Kasumi-1 (cell line): Measurements from ENCODE around the gene MICAL2.
A peak's percentile ranks its signal among the peaks of the same experiment; 100 is the strongest.
"Not testable (repeated sequence)": the region's sequence is repeated elsewhere in the genome, so short reads cannot be mapped to it uniquely, and the experiment has no call there.

Experiments used
- DNase-seq, 2 experiments: peaks; one replicate each; lab custom pipeline; 2025; lab: John Stamatoyannopoulos, UW

Gene MICAL2

DNA sequence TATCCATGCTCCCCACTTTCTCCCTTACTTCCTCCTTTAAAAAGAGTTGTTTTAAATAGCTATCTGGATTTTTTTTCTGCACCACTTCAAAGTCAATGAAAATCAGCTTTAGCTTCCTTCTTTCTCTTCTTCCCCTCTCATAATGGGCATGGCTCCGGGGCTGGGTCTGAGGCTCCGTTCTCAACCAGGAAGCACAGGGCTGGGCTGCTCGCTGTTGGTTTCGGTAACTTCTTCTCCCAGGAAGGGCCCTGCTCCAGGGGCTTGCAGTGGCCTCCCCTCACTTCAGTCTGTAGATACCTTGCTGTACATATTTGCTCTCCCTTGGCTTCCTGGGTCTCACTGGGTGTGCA, 23.8 kb downstream of the MICAL2 start:
- DNase-seq, result peak; percentile 75 to 77

DNA sequence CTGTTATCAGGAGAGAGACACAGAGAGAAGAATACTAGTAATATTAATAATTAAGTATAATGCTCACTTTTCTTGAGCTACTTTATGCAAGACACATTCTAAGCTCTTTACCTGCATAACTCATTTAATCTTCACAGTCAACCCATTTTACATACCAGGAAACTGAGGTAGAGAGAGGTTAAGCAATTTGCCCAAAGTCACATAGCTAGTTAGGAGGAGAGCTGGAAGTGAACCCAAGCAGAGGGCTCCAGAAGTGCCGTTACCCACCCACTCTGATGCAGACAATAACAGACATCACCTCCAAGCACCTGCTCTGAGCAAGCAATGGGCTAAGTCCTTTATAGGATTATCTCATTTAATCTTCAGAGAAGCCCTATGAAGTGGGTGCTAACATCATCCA, 24.8 kb downstream of the MICAL2 start:
- no peak for DNase-seq

DNA sequence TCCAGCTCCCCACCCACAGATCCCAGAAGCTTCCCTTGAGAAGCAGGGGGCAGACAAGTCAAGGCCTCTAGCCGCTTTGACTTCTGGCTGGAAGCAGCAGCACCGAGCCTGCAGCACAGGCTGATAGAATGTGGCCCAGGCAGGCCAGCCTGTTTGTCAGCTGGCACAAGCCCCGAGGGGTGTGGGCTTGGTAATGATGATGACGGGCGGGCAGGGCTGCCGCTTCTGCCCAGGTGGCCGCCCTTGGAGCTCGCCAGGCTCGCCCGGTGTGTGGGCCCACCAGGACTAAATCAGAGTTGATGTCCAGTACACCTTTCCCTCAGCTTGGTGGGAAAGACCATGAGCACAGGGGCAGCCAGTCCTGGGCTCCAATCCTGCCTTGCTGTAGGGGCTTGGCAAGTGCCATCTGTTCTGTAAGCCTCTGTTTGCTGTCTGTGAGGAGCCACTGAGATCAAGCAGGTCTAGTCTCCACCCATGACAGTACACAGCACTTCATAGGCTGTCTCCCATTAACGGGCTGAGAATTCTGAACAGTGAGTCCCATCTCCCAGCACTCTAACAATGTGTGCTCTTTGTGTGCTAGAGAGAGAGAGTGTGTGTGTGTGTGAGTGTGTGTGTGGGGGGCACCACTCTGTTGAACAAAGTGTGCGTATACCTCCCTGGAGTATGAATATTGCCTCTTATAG, 26.8 kb downstream of the MICAL2 start:
- no peak for DNase-seq

DNA sequence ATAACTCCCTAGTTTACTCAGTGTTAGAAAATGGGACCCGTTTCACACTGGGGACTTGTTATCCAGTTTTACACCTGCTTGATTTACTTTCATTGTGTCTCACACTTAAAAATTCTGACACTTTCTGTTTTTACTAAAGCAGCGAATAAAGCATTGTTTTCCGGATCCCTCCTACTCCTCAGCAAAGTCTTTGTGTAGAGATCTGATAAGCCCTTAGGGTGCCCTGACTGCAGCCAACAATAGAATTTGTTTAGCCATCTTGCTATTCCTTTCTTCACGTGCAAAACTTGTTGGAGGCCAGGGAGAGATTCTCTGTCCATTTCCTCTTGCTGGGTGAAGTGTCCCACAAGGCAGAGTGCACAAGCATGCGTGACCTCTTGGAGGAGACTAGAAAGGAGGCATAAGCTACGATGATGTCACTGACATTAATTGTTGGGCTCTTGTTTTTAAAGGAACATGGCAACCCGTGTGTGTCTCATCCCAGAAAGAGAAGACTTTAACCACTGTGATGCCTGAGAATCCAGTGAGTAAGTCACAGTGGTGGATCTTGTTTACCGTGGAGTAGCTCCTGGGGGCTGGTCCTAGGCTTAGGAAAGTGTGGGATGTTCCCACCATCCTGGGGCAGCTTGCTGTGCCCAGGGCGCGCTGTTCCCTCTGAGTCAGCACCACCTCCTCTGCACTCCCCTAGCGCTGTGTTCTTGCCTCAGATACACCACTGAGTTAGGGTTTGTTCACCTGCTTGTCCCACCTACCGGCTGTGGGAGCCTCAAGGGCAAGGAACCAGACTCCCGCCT, 27.7 kb downstream of the MICAL2 start:
- no peak for DNase-seq

DNA sequence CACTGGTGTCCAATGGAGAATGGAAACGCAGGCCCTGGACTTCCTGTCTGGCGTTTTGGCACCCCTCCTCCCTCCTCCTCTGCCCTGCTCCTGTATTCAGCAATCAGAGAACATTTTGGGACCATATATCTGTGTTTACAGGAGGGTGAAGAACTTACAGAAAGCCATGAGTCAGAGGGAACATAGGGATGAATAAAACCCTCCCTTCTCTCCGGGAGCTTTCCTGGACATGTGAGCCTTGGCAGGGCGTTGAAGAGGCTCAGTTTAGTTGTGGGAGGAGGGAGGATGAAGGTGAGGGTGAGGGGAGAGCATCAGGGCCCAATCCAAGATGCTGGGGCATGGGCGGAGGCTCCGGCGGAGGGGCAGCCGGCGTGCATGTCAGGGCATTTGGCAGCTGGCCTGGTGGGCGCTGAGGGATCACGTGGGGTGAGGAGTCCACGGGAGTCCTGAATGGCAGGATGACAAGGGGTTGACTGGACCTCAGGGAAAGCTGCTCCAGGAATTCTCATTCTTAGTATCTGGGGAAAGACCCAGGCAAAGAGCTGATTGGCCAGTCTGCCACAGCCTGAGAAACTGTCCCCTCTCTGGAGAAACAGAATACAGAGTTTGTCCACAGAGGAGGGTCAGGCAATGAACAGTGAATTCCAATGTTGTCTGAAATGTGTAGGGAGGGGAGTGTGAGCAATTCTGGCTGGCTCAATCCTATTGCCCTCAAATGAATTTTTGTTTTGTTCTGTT, 28.9 kb downstream of the MICAL2 start:
- DNase-seq, result no peak

DNA sequence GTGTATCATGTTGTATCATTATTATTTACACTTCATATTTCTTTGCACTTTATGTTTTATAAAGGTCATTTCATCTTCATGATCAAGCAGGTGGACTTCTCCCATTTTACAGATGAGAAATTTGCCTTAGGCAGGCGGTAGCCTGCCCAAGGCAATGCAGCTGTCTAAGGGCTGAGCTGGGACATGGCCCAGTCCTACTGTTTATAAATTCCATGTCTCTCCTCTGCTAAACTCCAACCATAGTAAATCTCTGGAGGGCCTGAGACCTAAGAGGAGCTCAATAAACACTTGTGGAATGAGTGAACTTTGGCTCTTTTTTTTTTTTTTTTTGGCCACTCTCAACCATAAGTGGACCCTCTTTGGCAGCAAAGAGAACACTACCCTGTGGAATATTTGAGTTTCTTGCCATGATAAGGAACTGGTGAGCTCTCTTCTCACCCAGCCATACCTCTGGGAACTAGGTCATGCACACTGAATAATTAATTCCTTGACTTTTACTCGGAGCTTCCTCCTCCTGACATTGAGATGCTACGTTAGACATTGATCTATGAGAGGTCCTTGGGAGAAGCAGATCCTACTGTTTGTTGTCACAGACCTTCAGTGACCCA, 29.9 kb downstream of the MICAL2 start:
- DNase-seq, result no peak

DNA sequence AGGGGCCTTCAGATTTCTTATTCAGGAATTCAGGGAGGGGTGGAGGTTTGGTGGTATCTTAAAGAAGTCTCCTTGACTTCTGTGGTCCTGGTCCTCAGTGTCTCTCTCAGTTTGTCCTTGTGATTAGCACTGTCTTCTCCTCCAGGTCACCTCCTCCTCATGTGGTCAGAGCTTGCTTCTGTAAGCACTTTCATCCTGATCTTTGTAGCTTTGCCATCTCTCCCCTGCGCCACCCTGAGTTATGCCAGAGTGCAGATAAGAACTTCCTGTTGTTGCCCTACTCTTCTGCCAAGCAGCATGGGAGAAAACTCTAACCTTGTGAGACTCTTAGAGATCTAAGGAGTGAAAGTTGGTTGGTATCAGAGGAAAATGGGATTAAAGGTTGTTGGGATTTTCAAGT, 30.9 kb downstream of the MICAL2 start:
- DNase-seq, result no peak

DNA sequence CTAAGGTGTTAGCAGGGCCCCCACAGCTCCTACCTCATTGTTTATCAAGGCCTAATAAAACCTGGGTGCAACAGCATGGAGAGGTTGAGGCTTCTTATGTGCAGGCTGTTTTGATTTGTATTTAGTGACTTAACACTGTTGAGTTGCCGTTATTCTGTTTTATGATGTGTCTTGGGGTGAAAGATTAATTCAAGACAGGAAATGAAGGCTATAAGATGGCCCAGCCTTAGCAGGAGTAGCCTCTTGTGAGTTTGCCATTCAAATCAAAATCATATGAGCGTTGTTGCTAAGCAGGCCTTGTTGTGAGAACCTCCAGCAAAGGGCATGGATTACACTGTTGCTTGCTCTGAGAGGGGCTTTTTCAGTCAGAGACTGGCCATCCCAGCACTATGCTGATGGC, 31.8 kb downstream of the MICAL2 start:
- DNase-seq, result no peak

DNA sequence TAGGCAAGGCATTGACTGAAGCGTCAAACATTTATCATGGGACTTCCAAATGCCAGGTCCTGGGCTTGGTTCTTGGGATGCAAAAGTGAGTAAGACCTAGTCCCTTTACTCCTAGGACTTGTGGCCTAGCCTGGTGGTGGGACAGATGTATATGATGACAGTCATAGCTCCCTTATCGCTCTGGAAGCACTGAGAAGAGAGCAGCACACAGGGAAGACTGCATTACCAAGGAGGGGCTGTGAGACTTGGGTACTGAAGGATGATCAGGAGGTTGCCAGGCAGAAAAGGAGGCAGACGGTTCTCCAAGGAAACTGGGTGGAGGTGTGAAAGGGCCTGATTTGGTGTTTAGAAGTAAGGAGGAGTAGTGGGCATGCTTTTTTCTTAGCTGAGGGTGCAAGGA, 32.5 kb downstream of the MICAL2 start:
- no peak for DNase-seq

DNA sequence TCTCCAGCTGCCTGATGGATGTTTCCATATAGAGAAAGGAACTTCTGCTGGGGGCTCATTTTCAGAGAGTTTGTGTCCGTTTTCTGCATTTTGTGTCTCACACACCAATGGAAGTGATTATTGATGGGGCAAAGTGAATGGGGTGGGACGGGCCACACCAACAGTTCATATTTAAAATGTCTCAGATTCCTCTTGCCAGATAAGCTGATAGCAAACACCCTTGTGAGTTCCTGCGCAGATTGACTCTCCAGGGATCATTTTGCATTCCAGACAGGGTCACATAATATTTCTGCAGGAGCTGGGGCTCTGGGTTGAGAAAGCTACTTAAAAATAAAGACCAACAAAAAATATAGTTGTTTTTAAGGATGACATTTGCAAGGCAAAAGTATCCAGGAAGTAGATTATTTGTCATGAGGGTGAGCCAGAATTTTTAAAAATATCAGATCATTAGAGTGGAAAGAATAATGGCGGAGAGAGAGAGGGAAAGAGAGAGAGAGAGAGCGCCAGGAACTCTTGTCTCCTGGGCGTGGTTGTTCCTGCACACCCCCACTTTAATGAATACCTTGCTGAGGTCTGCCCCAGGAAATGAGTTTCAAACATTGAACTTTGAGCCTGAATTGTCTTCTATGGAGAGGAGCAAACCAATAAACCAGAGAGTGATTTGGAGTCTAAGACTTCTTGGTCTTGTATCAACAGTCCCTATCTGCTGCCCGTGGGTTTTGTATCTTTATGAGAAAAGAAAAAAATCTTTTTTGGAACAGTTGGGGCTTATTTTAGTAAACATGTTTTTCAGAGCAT, 33.3 kb downstream of the MICAL2 start:
- no peak for DNase-seq

DNA sequence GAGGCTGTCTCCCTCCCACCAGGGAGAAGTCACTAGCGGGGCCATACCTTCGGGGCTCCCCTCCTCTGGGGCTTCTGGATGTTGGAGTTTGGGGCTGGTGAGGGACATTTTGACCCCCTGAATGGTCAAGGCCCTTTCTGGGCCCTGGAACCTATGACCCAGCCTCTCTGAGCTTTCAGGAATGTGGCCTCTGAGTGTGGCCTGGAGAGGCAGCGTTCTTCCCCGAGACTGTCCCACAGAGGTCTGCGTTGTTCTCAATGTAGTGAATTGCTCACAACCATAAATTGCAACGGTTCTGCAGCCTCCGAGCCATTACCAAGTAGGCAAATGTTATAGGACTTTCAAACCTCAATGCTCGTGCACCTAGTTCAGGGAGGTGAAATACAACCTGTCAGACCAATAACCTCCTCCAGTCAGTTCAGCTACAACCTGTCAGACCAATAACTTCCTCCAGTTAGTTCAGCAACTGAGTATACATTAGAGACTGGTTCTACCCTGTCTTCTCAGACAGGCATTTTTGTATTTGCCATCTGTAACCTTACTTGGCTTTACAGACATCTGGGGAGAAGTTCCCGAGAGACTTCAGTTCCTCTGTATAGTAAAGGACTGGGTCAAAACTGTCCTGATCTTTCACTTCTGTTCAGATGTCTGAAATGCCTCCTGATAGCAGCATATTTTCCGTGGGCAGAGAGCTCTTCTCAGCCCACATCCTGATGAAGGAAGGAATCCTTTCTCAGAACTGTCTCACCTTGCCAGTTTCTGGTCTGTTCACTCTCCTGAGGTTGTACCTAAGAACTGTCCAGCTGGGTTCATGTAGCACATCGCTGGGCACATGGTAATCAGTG, 34.2 kb downstream of the MICAL2 start:
- DNase-seq, result no peak

DNA sequence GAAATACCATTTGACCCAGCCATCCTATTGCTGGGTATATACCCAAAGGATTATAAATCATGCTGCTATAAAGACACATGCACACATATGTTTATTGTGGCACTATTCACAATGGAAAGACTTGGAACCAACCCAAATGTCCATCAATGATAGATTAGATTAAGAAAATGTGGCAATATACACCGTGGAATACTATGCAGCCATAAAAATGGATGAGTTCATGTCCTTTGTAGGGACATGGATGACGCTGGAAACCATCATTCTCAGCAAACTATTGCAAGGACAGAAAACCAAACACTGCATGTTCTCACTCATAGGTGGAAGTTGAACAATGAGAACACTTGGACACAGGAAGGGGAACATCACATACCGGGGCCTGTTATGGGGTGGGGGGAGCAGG, 36.3 kb downstream of the MICAL2 start:
- not testable (repeated sequence) for DNase-seq

DNA sequence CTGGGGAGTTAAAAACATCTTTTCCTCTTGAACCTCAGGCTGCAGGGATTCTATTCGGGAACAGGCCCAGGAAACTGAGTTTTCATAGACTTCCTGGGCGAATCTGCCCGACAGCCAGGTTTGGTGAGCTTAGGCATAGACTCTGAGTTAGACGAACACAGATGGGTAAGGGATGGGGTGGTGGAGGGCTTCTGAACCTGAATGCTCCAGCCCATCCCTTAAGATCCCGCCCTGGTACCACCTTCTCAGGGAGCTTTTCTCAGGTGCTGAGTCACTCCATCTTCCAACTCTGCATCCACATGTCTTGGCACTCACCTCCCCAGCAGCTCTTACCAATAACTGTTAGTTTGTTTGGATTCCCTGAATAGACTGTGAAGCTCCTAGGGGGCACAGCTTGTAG, 37.4 kb downstream of the MICAL2 start:
- DNase-seq, result no peak

DNA sequence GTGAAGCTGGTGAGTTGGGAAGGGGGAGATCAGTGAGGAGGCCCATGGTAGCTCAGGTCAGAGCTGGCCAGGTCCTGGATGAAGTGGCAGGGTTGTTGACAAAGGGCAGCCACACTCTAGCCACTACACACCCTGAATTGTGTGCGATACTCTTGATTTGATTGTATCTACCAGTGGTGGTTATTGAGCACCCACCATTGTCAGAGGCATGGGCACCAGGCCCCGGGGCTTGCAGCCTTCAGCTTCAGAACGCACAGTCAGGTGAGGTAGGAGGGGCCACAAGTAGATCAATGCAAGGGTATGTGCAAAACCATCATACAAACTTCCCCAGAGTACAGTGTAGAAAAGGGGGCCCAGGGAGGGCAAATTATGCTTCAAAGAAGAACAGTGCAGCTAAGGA, 38.1 kb downstream of the MICAL2 start:
- no peak for DNase-seq

DNA sequence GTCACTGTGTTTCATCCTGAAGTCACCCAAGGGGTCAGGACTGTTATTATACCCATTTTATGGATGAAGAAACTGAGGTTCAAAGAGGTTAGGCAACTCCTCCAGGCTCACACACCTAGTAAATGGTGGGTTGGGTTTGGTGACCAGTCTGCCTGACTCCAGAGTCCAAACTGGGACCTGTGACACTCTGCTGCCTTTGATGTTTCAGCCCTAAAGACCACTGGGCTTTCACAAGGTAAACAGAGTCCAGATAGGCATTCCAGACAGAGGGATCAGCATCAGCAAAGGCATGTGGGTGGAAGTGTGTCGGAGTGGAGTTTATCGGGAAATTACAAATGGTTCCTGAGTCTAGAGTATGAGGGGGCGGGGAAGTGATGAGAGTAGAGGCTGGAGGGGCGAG, 38.5 kb downstream of the MICAL2 start:
- no peak for DNase-seq

DNA sequence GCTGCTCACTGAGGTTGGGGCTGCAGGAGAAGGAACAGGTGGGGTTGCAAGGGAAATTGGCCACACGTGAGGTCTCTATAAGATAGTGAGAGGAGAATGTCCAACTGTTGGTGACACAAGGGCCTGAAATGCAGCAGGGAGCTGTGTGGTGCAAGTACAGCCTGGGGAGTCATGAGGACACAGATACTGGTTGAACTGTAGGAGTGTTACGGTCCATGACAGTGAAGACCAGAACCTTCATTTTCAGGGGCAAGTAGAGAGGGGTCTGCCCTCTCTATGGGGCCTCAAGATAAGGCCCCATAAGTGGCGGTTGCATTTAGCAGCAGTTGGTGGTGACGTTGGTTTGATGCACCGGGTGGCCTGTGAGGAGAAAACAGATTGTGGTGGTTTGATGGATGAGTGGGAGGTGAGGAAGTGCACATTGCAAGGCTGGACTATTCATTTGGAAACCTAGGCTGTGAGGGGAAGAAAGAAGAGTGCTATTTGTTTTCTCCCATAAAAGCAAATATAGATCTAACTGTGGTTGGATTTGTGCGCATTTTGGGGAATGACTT, 39.4 kb downstream of the MICAL2 start:
- peak; percentile 58 to 60 for DNase-seq

DNA sequence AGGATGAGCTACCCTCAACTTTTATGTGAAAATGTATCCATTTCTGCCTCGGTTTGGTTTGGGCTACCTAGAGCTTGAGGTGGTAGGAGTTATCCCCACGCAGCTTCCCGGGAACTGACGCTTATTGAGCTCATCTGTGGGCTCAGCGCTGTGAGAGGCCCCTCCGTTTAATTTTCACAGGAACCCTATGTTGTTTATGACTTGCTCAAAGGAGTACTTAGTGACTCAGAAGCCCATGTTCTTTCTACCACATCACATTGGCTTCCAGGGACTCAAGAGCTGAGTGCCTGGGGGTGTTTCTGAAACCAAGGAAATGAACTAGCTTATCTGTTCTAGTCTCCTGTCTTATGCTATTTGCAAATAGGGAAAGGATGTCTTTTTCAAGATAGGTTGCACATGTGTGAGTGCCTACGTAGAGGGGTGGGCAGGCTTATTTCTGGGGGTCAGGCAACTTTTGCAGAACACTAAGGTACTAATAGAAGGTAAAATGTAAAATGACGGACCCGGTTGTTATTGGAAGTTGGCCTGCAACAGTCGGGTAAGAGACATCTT, 40.5 kb downstream of the MICAL2 start:
- no peak for DNase-seq

DNA sequence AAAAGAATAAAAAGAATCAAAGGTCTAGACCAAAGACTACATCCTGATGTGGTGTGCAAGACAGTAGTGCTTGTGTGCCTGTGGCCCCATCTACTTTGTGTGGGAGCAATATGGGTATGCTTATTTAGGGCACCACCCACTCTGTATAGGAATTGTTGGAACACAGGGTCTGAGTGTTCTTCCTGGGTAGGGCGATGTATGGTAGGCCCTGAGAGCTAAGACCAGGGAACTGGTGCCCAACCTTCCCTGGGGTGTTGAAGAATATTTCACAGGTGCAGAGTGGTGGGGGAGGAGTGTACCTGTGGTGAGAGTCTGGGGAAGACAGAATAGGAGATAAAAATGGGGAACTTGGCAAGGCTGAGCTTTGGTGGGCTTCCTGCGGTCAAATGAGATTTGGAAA, 41.9 kb downstream of the MICAL2 start:
- no peak for DNase-seq

DNA sequence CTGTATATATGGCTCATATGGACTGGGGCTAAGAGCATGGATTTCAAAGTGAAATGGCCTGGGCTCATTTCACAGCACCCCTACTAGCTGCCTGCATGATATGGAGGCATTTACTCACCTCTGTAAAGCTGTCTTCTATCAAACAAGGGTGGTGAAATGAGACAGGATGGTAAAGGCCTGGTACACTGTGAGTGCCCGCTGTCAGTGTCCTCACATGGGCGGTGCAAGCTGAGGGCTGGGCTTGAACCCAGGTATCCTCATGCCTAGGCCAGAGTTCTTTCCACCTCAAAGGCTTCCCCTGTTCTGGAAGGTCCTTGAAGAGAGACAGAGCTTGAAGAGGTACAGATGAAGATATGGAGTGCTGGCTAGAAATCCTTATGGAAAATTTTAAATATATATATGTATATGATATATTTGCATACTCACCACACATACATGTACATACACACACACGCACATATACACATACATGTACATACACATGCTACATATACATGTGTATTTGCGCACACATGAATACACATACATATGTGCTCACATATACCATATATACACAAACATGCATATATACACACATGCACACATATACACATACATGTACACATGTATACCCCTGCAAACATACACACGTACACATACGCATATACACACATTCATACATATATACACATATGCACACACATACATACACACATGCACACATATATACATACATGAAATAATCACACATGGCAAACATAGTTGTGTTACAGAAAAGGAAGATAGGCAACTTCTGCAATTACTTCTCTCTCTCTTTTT, 44.7 kb downstream of the MICAL2 start:
- DNase-seq, result no peak

DNA sequence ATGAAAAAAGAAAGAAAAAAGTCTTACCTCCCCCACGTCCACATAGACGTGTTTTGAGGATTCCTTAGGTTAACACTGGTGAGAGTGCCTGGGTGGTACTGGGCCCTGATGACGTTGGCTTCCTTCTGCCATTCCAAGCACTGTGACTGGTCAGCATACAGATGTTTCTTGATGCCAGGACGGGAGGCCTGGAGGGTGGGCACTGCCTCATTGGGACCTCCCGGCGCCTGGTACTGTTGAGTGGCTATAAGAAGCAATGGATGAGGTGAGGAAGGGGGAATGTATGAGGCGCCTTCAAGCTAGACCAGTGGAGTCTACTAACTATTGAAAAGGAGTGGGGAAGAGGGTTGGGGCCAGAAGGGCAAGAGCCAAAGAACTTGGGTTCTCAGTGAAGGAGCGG, 45.3 kb downstream of the MICAL2 start:
- DNase-seq, result no peak
